ENCODE measurements around the gene RSPO3.

DNA sequence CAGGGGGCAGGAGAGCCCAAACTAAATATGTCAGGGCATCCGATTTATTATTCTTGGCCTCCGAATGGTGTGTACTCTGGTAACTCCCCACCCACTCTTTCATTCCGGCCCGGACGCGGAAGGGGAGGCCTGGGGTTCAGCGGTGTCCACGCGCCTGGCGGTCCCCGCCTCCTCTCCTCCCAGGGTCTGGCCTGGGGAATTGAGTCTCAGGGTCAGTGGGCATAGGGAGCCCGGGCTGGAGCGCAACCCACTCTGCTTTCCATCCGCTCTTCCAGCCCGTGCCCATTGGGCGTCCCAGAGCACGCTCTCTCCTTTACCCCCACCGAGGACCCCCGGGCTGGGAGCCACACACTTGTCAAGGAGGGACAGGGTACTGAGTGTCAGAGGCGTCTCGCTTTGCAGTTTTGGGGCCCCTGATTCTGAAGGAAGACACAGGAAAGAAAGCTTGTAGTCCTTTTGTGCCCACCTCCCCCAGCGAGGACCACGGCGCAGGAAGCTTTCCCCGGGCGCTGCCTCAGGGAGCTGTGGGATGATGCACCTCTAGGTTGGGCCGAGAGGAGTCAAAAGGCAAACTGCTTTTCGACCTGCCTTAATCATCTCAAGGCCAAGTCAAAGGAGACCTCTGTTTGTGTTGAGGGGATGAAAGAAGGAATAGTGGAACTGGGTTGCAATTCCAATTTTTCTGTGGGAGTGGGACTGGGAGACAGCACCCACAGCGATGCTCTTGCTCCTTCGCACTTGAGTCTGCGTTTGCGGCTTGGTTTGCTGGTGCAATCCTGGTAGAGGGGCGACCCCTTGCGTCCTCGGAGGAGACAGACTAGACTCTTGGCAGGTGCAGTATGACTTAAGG is 2.5 kb downstream of the RSPO3 start:
- TF ChIP-seq, protein P1, sequence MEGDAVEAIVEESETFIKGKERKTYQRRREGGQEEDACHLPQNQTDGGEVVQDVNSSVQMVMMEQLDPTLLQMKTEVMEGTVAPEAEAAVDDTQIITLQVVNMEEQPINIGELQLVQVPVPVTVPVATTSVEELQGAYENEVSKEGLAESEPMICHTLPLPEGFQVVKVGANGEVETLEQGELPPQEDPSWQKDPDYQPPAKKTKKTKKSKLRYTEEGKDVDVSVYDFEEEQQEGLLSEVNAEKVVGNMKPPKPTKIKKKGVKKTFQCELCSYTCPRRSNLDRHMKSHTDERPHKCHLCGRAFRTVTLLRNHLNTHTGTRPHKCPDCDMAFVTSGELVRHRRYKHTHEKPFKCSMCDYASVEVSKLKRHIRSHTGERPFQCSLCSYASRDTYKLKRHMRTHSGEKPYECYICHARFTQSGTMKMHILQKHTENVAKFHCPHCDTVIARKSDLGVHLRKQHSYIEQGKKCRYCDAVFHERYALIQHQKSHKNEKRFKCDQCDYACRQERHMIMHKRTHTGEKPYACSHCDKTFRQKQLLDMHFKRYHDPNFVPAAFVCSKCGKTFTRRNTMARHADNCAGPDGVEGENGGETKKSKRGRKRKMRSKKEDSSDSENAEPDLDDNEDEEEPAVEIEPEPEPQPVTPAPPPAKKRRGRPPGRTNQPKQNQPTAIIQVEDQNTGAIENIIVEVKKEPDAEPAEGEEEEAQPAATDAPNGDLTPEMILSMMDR (IDR thresholded peaks at IDR 0.05): peak; percentile 88
- no peak for TF ChIP-seq ZFX (IDR thresholded peaks at IDR 0.05; ENCODE audit: borderline replicate concordance)
